ENCODE results near the gene COL4A3.

COL4A3 gene

DNA sequence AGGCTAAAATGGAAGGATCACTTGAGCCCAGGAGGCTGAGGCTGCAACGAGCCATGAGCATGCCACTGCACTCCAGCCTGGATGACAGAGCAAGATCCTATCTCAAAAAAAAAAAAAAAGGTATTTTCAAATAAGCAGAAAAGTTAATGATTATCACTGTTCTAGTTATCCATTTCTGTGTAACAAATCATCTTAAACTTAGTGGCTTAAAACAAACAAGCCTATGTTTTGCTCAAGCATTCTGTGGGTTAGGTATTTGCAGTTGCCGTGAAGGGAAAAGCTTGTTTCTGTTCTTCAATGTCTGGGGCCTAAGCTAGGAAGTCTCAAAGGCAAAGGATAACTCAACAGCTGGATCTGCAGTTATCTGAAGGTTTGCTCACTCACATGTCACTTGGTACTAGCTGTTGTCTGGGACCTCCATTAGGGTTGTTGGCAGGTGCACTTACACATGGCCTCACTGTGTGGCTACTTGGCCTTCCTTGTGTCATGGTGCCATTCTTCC lies 174.7 kb downstream of the COL4A3 start:
- no peak for DNase-seq

DNA sequence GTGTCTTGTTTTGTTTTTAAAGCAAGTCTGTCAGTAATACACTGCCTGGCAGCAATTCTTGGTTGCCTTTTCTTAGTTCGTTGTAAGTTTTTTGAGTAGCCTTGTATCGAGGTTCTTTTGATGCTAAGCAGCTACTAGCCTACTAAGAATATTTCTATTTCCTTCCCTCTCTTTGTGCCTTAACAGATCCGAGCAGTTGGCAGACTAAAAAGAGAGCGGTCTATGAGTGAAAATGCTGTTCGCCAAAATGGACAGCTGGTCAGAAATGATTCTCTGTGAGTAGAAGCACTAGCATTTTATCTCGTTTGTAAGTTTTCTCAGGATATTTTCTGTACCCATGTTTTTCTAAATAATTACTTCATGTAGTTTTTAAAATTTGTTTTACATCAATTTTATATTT lies 175.7 kb downstream of the COL4A3 start:
- peak in 3 of 51 donors; percentile 21 to 36 (median 23) for DNase-seq

DNA sequence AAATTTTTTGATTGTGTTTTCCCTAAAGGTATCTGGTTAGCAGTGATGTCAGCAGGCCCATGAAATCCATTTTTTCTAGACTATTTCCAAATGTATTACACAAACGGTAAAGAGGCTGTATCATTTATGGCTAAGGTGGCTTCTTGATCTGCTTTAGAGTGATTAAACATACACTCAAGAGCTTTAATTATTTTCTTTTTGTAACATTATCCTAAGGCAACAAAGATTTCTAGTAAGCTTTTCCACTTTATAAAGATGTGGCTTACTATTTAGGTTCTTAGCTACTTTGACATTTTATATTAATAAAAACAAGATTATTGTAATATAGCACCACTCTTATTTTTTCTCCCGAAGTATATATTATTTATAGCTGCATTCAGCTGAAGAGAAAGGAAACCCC lies 177.1 kb downstream of the COL4A3 start:
- DNase-seq = no peak

DNA sequence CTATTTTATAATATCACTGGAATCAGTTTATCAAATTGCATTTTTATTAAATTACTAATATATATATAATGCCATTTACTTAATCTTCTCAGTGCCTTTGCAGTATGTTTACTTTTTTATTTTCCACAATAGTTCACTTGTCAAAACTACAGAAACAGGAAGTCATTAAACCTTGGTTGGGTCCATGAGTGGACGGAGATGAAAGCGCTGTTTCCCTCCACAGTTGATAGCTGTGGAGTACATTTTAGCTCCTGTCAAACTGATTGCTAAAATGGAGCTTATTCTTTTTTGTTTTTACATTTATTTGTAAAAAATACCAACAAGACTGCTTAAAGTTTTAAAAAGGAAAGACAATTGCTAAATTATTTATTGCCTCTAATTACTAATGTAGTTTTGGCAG lies 179.8 kb downstream of the COL4A3 start:
- DNase-seq = no peak

DNA sequence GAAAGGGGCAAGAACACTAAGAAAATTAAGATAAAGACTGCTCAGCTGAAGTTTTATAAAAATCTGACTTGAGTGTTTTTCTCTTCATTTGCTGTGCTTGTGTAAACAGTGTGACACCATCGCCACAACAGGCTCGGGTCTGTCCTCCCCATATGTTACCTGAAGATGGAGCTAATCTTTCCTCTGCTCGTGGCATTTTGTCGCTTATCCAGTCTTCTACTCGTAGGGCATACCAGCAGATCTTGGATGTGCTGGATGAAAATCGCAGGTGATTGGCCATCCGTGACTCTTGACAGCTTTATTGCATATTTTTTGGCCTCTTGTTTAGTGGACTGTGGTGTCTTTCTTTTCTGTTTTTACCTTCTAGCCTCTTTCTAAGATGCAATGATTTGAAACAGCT lies 182.7 kb downstream of the COL4A3 start:
- no peak for DNase-seq

DNA sequence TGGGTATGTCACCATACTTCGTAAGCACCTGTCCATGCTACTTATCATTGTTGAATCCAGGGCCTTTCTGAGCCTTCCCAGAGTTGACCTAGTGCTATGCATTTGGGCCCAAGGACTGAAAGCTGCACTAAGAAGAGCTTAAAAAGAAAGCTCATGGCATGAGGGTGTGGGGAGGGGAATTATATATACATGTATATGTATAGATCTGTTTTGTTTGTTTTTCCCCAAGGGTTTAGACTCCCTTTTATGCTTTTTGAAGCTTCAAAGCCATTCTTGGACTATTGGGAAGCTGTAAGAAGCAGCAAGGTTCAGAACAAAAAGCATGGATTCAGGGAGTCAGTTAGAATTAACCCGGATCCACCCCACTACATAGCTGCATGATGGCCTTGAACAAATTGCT lies 183.9 kb downstream of the COL4A3 start:
- DNase-seq = no peak

DNA sequence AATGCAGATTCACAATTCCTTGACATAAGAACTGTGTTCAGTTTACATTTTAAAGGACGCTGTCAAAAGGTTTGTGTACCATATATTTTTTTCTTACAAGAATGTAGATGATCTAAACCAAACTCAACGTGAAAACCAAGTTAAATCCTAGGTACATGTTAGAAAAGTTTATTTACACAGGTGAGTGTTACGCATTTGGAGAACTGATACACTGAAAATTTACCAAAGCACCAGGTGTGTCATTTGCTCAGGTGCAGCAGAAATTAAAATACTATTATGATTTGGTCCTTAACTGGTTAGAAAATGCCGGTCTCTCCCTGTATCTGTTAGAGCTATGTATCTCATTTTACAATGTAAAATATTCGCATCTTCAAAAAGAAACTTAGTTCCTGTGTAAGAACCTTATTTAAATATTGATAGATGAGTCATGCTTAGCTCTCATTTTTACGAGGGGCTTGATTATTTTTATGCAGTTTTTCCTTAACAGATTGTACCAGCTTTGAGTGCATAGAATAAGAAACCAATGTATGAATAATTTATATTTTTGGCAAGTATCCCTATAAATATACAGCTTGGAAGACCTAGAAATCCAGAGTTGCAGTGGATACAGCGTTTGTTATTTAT lies 185.7 kb downstream of the COL4A3 start:
- DNase-seq = no peak

DNA sequence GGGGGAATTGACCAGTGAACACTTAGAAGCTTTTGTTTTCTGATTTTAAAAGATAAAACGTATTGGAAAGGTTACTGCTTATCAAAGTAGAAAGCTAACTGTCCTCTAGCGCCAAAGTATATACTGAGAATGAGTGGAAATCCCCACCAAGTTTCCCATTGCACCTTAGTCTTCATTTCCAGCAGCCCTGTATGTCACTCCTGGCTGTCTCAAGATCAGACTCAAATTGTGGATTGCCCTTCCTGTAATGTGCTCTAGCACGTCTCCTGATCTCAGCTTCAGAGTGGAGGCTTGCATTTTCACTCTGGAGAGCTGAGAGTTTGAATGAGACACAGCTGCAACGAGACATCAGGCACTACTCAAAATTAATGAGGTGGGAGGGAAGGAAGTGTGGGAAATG lies 187.2 kb downstream of the COL4A3 start:
- no peak for DNase-seq

DNA sequence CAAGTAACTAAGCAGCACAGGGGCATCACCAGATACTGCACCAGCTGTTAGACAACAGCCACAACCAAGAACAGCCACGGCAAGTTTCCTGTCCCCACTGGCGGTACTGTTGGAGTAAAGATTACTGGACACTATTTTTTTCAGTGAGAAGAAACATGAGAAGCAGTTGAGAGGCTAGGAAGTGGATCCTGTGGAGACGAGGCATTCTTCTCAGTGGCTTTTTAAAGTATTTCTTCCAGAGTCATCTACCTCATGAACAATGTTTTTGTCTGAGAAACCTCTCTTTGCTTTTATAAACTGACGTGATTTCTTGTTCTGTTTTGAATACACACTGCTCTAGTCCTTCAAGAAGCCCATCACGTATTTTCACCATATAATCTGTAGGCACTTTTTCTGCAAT lies 195.9 kb downstream of the COL4A3 start:
- DNase-seq = no peak

DNA sequence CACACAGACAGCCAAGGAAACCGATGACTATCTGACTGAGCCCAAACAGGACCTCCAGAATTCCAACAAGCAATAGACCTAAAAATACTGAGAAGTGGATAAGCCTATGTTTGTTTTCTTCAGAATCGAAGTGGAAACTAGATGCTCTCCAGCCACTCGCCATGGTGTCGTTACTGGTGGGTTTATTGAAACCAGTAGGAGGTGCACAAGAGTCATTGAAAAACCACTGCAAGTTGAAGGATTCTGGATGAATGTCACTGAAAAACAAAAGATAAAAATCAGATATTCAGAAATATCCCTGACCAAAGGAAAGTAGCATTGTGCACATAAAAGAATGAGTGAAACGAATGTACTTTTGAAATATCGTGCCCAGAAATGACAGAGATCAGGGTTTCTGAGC lies 199.3 kb downstream of the COL4A3 start:
- peak in 1 of 51 donors; percentile 25 for DNase-seq
